ENCODE results near the gene NR1D1. TPM values are rescaled to one million over a fixed set of nuclear protein-coding genes. Genes with fewer than 3 reads are reported as not detected.

NR1D1 gene
- total and polyA plus RNA-seq, 2 of the 8 experiments (the other 6 are each of a cell fraction or from before 2014, with no cell fraction given) = 1.5 to 4.6 TPM

GRCh38 chr17:40134184-40134583, 33.8 kb upstream of the NR1D1 start:
- Histone ChIP-seq H3K4me2 (ENCODE audit: insufficient read depth in 1 of 2, low read depth in 2 of 2, low read length in 2 of 2) (no peak overlapping the region), H3K27me3 (replicated peaks in 1 of 4; ENCODE audit: control insufficient read depth in 3 of 4, extremely low read depth in 1 of 4, insufficient read depth in 3 of 4, low read length in 3 of 4) (no peaks in the 10 kb centered on the region), H3K4me1 (replicated peaks in 1 of 4; ENCODE audit: control insufficient read depth in 3 of 4, insufficient read depth in 4 of 4, low read length in 3 of 4) (no peaks in the 10 kb centered on the region), H2AFZ (ENCODE audit: low read length) (no peak overlapping the region), H3K14ac (ENCODE audit: insufficient read length) (no peak overlapping the region), H4K91ac (replicated peaks; ENCODE audit: insufficient read length, low read length) (no peak overlapping the region), H3K36me3 (ENCODE audit: control insufficient read depth in 2 of 4, insufficient read depth in 4 of 4, low read length in 3 of 4) (peaks cover 34 to 75% (median 61%) of the 10 kb centered on the region in 4 experiments), H3K4me3 (ENCODE audit: extremely low read depth in 1 of 4, insufficient read depth in 2 of 4, low read depth in 3 of 4, low read length in 4 of 4) (no peak overlapping the region), H4K5ac (ENCODE audit: insufficient read length, low read depth, low read length) (no peak overlapping the region), H4K8ac (ENCODE audit: extremely low read depth, insufficient read depth, low read length) (no peak overlapping the region), H3K23me2 (ENCODE audit: low read depth, low read length) (no peaks in the 10 kb centered on the region; the same call in 1 of the 2 replicates), H2BK15ac (ENCODE audit: low read length) (no peak overlapping the region), H3K56ac (replicated peaks; ENCODE audit: insufficient read length, low read depth, low read length) (no peak overlapping the region), H3K18ac (ENCODE audit: extremely low read depth, low read length) (no peak overlapping the region), H4K20me1 (replicated peaks in 1 of 2; ENCODE audit: control insufficient read depth in 1 of 2, insufficient read depth in 2 of 2, low read length in 2 of 2) (peaks cover 0 to 2% of the 10 kb centered on the region in 2 experiments), H3K9ac (replicated peaks in 1 of 4; ENCODE audit: extremely low read depth in 1 of 4, low read depth in 3 of 4, low read length in 3 of 4) (no peak overlapping the region), H3K27ac (ENCODE audit: low read depth, low read length) (no peak overlapping the region), H2BK12ac (ENCODE audit: low read depth, low read length) (no peak overlapping the region), H3K4ac (replicated peaks; ENCODE audit: insufficient read length, low read depth, low read length) (no peak overlapping the region), H2BK5ac (ENCODE audit: low read depth, low read length) (no peak overlapping the region), H3K79me2 (ENCODE audit: control insufficient read depth in 1 of 2, insufficient read depth in 2 of 2, low read length in 2 of 2) (peaks cover 0 to 11% of the 10 kb centered on the region in 2 experiments; a peak in 1 of 4 replicates), H2AK5ac (ENCODE audit: low read depth, low read length) (no peak overlapping the region), H3K9me3 (ENCODE audit: insufficient read depth in 2 of 2, low read depth in 1 of 2, low read length in 1 of 2) (no peaks in the 10 kb centered on the region), H2BK120ac (replicated peaks; ENCODE audit: low read depth, low read length) (no peak overlapping the region), H3K79me1 (ENCODE audit: low read depth, low read length) (no peaks in the 10 kb centered on the region), H2BK20ac (ENCODE audit: low read length) (no peak overlapping the region), H3K23ac (ENCODE audit: insufficient read length) (no peak overlapping the region)
- ChIA-PET POLR2A (ENCODE audit: partially characterized antibody) (interaction anchor here (1.0 to 4.6 kb wide), 9 partner anchors 9 to 43 kb away, joined by 3 to 35 read pairs (median 4); partner anchors contain the start of genes MSL1 and RAPGEFL1), CTCF (ENCODE audit: partially characterized antibody) (interaction anchor here (0.5 to 14.0 kb wide), 5 partner anchors 10 to 247 kb away, joined by 3 to 135 read pairs (median 8); no protein-coding TSS in a partner anchor)
- DNase-seq (ENCODE audit: low read depth in 1 of 2, low spot score in 2 of 2) (no peak), FAIRE-seq (no peak)
- WGBS, 2 experiments (ENCODE audit: extremely low coverage in 1 of 2, insufficient coverage in 1 of 2, insufficient read length in 1 of 2, insufficient replicate concordance in 2 of 2, low coverage in 1 of 2, low lambda C conversion rate in 2 of 2, missing lambda C conversion rate in 1 of 2) = 92% methylated on average over 7 of the region's 7 CpGs; no CpG with 5 or more reads in 1 of the 2 experiments
- TF ChIP-seq SIX5 (IDR thresholded peaks at IDR 0.05; ENCODE audit: low read depth, low read length) = no peak
- no peak for TF ChIP-seq SAP30 (IDR thresholded peaks at IDR 0.05; ENCODE audit: insufficient read depth, insufficient replicate concordance, low read length)
- no peak for TF ChIP-seq RFX5 (IDR thresholded peaks at IDR 0.05; ENCODE audit: borderline replicate concordance, low read depth, low read length)
- TF ChIP-seq FOSL1 (IDR thresholded peaks at IDR 0.05; ENCODE audit: insufficient read depth, low read depth, low read length) = no peak
- TF ChIP-seq EGR1 (IDR thresholded peaks at IDR 0.05; ENCODE audit: borderline replicate concordance, low read depth, low read length) = no peak
- no peak for TF ChIP-seq HDAC2 (IDR thresholded peaks at IDR 0.05; ENCODE audit: borderline replicate concordance in 1 of 2, low read depth in 2 of 2, low read length in 2 of 2)
- TF ChIP-seq EZH2 (IDR thresholded peaks at IDR 0.05; ENCODE audit: low read depth, low read length, severe bottlenecking) = no peak
- TF ChIP-seq RBBP5 (IDR thresholded peaks at IDR 0.05; ENCODE audit: borderline replicate concordance, low read depth, low read length) = no peak
- TF ChIP-seq E2F6 (IDR thresholded peaks at IDR 0.05) = no peak
- no peak for TF ChIP-seq BRCA1 (IDR thresholded peaks at IDR 0.05; ENCODE audit: low read depth, low read length)
- TF ChIP-seq EP300 (IDR thresholded peaks at IDR 0.05; ENCODE audit: borderline replicate concordance in 1 of 2, low read depth in 2 of 2, low read length in 2 of 2) = no peak
- TF ChIP-seq SIN3A (conservative IDR thresholded peaks at IDR 0.05 in 1 of 2, IDR thresholded peaks at IDR 0.05 in 1 of 2; ENCODE audit: low read depth in 1 of 2, low read length in 2 of 2) = no peak

Measured in H1 (cell line).